DOHH2 (cell line): ENCODE results near the gene PSMD4.

ENCODE experiments used
- H3F3A ChIP-seq: fragments of 200-600 bp; sonication (generic), shearing (Covaris generic); 2 replicates; pipeline ENCODE4 v1.6.0; 2016; ENCODE audit warnings: antibody characterized with exemption, mild to moderate bottlenecking; ENCODE audit not compliant: control insufficient read depth, insufficient read depth
- H3K27ac ChIP-seq: fragments of 200-600 bp; sonication (generic); 2 replicates; pipeline ENCODE4 v1.5.1; 2014; ENCODE audit warnings: low read depth, mild to moderate bottlenecking, low read length, moderate library complexity
- H3K27me3 ChIP-seq: fragments of 200-600 bp; sonication (generic); 2 replicates; pipeline ENCODE4 v1.6.1; 2014; ENCODE audit warnings: mild to moderate bottlenecking, low read length, mixed read lengths; ENCODE audit not compliant: control insufficient read depth
- H3K36me3 ChIP-seq: fragments of 200-600 bp; sonication (generic); 2 replicates; pipeline ENCODE4 v1.6.1; 2014; ENCODE audit warnings: mild to moderate bottlenecking, low read length, moderate library complexity, mixed read lengths; ENCODE audit not compliant: control insufficient read depth
- H3K4me1 ChIP-seq: fragments of 200-600 bp; sonication (generic); 2 replicates; pipeline ENCODE4 v1.6.1; 2014; ENCODE audit warnings: mild to moderate bottlenecking, low read length, mixed read lengths; ENCODE audit not compliant: control insufficient read depth
- H3K4me2 ChIP-seq: fragments of 200-600 bp; sonication (generic); 2 replicates; pipeline ENCODE4 v1.6.0; 2014; ENCODE audit warnings: mild to moderate bottlenecking, low read length, moderate library complexity
- H3K4me3 ChIP-seq: fragments of 200-600 bp; sonication (generic); 2 replicates; pipeline ENCODE4 v1.5.1; 2014; ENCODE audit warnings: mild to moderate bottlenecking, low read length, mixed read lengths
- H3K79me2 ChIP-seq: fragments of 200-600 bp; sonication (generic); 2 replicates; pipeline ENCODE4 v1.6.1; 2014; ENCODE audit warnings: mild to moderate bottlenecking, low read length, mixed read lengths; ENCODE audit not compliant: control insufficient read depth
- H3K9me2 ChIP-seq: fragments of 200-600 bp; sonication (generic); replicated peaks from 2 replicates; pipeline ENCODE4 v1.6.1; 2014; ENCODE audit warnings: mild to moderate bottlenecking, low read length, mixed read lengths; ENCODE audit not compliant: control insufficient read depth
- H3K9me3 ChIP-seq: fragments of 200-600 bp; sonication (generic); 2 replicates; pipeline ENCODE4 v1.6.1; 2014; ENCODE audit warnings: antibody characterized with exemption, low read length, mixed read lengths; ENCODE audit not compliant: control insufficient read depth, insufficient read depth
- H4K20me1 ChIP-seq: fragments of 200-600 bp; sonication (generic); 2 replicates; pipeline ENCODE4 v1.6.0; 2014; ENCODE audit warnings: low read depth, mild to moderate bottlenecking, antibody characterized with exemption, low read length, moderate library complexity; ENCODE audit not compliant: control insufficient read depth, insufficient read depth
- CTCF ChIP-seq: fragments of 200-600 bp; sonication (generic); IDR thresholded peaks from one replicate; pipeline ENCODE4 v1.5.1; 2014; ENCODE audit warnings: antibody characterized with exemption, mild to moderate bottlenecking, low read depth, low read length; ENCODE audit not compliant: poor library complexity, severe bottlenecking
- EZH2phosphoT487 ChIP-seq: fragments of 200-600 bp; sonication (generic); IDR thresholded peaks from 2 replicates; pipeline ENCODE4 v1.6.1; 2017; ENCODE audit warnings: borderline replicate concordance, mild to moderate bottlenecking, antibody characterized with exemption, low read length, moderate library complexity, mixed read lengths

The PSMD4 gene

GRCh38 chr1:151292207-151293030, 37.9 kb downstream of the PSMD4 start:
- Histone ChIP-seq H3K27ac (no peak overlapping the region), H3K27me3 (no peaks in the 10 kb centered on the region)
- TF ChIP-seq CTCF: peak; percentile 22
- no peak for TF ChIP-seq EZH2phosphoT487

GRCh38 chr1:151293093-151293492, 38.6 kb downstream of the PSMD4 start:
- Histone ChIP-seq H3K9me2 (no peaks in the 10 kb centered on the region), H4K20me1 (no peaks in the 10 kb centered on the region), H3K4me2 (no peak overlapping the region), H3K9me3 (no peaks in the 10 kb centered on the region), H3K4me1 (no peaks in the 10 kb centered on the region), H3K36me3 (peaks cover 74% of the 10 kb centered on the region), H3K4me3 (no peak overlapping the region), H3K79me2 (peaks cover 3% of the 10 kb centered on the region), H3F3A (no peaks in the 10 kb centered on the region), H3K27ac (no peak overlapping the region), H3K27me3 (no peaks in the 10 kb centered on the region)
- TF ChIP-seq CTCF (no peak), EZH2phosphoT487 (no peak)

More at GRCh38 chr1:151292207-151293030, 37.9 kb downstream of the PSMD4 start:
- no peak overlapping the region for H3K4me3 ChIP-seq
- no peaks in the 10 kb centered on the region for H4K20me1 ChIP-seq
- H3K36me3 ChIP-seq: peaks cover 75% of the 10 kb centered on the region
- H3K4me1 ChIP-seq: no peaks in the 10 kb centered on the region
- H3K9me2 ChIP-seq: no peaks in the 10 kb centered on the region
- H3K79me2 ChIP-seq: peaks cover 9% of the 10 kb centered on the region
- H3K4me2 ChIP-seq: no peak overlapping the region
- no peaks in the 10 kb centered on the region for H3K9me3 ChIP-seq
- H3F3A ChIP-seq: no peaks in the 10 kb centered on the region

- Histone ChIP-seq H3K9me3 (no peaks in the 10 kb centered on the region), H4K20me1 (no peaks in the 10 kb centered on the region), H3K4me2 (no peak overlapping the region), H3K36me3 (peaks cover 71% of the 10 kb centered on the region), H3K27me3 (no peaks in the 10 kb centered on the region), H3K9me2 (no peaks in the 10 kb centered on the region), H3K27ac (no peak overlapping the region), H3K4me3 (no peak overlapping the region), H3F3A (no peaks in the 10 kb centered on the region), H3K4me1 (no peaks in the 10 kb centered on the region), H3K79me2 (no peaks in the 10 kb centered on the region)
- no peak for TF ChIP-seq EZH2phosphoT487
- TF ChIP-seq CTCF: no peak
Measured at GRCh38 chr1:151294742-151295462, 40.4 kb downstream of the PSMD4 start.
